IMR-90 (cell line): ENCODE data around the gene ETFA. TPM values are rescaled to one million over a fixed set of nuclear protein-coding genes. Genes with fewer than 3 reads are reported as not detected.

Experiments
- ATAC-seq: fragments of 200-7000 bp; cut with Tn5 transposase; 2 replicates; pipeline ENCODE4 v1.9.1; 2020; ENCODE audit warnings: low read depth, mild to moderate bottlenecking, moderate library complexity
- BruUV-seq: library from RNA; stranded (reverse); fragments of 400-500 nt; replicated peaks from 2 replicates; lab custom pipeline; 2021; lab: Mats Ljungman, UMichigan
- CTCF ChIA-PET: fragments of 300-600 bp; formaldehyde crosslinking; extraction: SDS; loops from one replicate; lab custom pipeline; 2021; ENCODE audit warnings: antibody characterized with exemption; lab: Yijun Ruan, JAX
- POLR2A ChIA-PET: fragments of 300-600 bp; sonication (Branson Sonifier 250); formaldehyde crosslinking; loops from one replicate; lab custom pipeline; 2022; ENCODE audit warnings: antibody characterized with exemption; ENCODE audit not compliant: unreplicated experiment; lab: Charles Lee
- DNase-seq: peaks from one replicate; pipeline ENCODE4 v3.0.0; 2013
- H2AFZ ChIP-seq: replicated peaks from 2 replicates; pipeline ENCODE3; 2013; ENCODE audit warnings: low read length, mild to moderate bottlenecking; ENCODE audit not compliant: poor library complexity
- H2AK5ac ChIP-seq: 2 replicates; pipeline ENCODE4 v1.6.1; 2013; ENCODE audit warnings: low read depth, low read length, inconsistent platforms
- H2AK9ac ChIP-seq: replicated peaks from 2 replicates; pipeline ENCODE3; 2013; ENCODE audit warnings: mild to moderate bottlenecking, low read depth, low read length, moderate library complexity; ENCODE audit not compliant: poor library complexity
- H2BK120ac ChIP-seq: 2 replicates; pipeline ENCODE4 v1.6.1; 2013; ENCODE audit warnings: low read depth, low read length, inconsistent platforms
- H2BK15ac ChIP-seq: 3 replicates; pipeline ENCODE4 v1.6.1; 2013; ENCODE audit warnings: low read depth, low read length, inconsistent platforms
- H2BK20ac ChIP-seq: 2 replicates; pipeline ENCODE4 v1.6.1; 2013; ENCODE audit warnings: low read depth, mild to moderate bottlenecking, inconsistent platforms, low read length, moderate library complexity
- H2BK5ac ChIP-seq: 2 replicates; pipeline ENCODE4 v1.6.1; 2013; ENCODE audit warnings: mild to moderate bottlenecking, low read depth, low read length, inconsistent platforms; ENCODE audit not compliant: poor library complexity, severe bottlenecking
- H3K14ac ChIP-seq: replicated peaks from 2 replicates; pipeline ENCODE4 v1.6.1; 2013; ENCODE audit warnings: low read depth, low read length, inconsistent platforms
- H3K18ac ChIP-seq: 2 replicates; pipeline ENCODE4 v1.6.1; 2013; ENCODE audit warnings: low read depth, low read length, control low read depth
- H3K23ac ChIP-seq: 2 replicates; pipeline ENCODE4 v1.6.1; 2013; ENCODE audit warnings: low read depth, low read length, inconsistent platforms
- H3K27ac ChIP-seq: 2 replicates; pipeline ENCODE4 v1.5.1; 2013; ENCODE audit warnings: mild to moderate bottlenecking, control low read depth, low read length; ENCODE audit not compliant: insufficient read depth
- H3K27me3 ChIP-seq: 2 replicates; pipeline ENCODE4 v1.6.1; 2013; ENCODE audit warnings: low read length; ENCODE audit not compliant: control insufficient read depth, insufficient read depth
- H3K36me3 ChIP-seq: 2 replicates; pipeline ENCODE4 v1.6.1; 2013; ENCODE audit warnings: low read length, mixed read lengths; ENCODE audit not compliant: control insufficient read depth, insufficient read depth
- H3K4ac ChIP-seq: 2 replicates; pipeline ENCODE4 v1.6.1; 2013; ENCODE audit warnings: low read depth, low read length, inconsistent platforms
- H3K4me1 ChIP-seq: 2 replicates; pipeline ENCODE4 v1.6.1; 2013; ENCODE audit warnings: low read length, mixed read lengths; ENCODE audit not compliant: control insufficient read depth, insufficient read depth
- H3K4me2 ChIP-seq: 2 replicates; pipeline ENCODE4 v1.6.1; 2013; ENCODE audit warnings: low read depth, mild to moderate bottlenecking, control low read depth, low read length, moderate library complexity
- H3K4me3 ChIP-seq: 2 replicates; pipeline ENCODE4 v1.5.1; 2013; ENCODE audit warnings: low read depth, mild to moderate bottlenecking, control low read depth, low read length, moderate library complexity; ENCODE audit not compliant: insufficient read depth
- H3K56ac ChIP-seq: 2 replicates; pipeline ENCODE4 v1.6.1; 2013; ENCODE audit warnings: low read length, inconsistent platforms; ENCODE audit not compliant: insufficient read depth; ENCODE audit errors: extremely low read depth
- H3K79me1 ChIP-seq, 2 experiments: 2 replicates each; pipeline ENCODE4 v1.6.1; 2013; ENCODE audit warnings: low read length in 2 of 2, inconsistent platforms in 1 of 2, low read depth in 1 of 2
- H3K9ac ChIP-seq: 2 replicates; pipeline ENCODE4 v1.6.1; 2013; ENCODE audit warnings: low read depth, low read length, control low read depth
- H3K9me1 ChIP-seq: 2 replicates; pipeline ENCODE4 v1.6.1; 2013; ENCODE audit warnings: low read length, inconsistent platforms; ENCODE audit not compliant: insufficient read depth
- H3K9me3 ChIP-seq: 2 replicates; pipeline ENCODE4 v1.6.1; 2013; ENCODE audit warnings: low read length; ENCODE audit not compliant: control insufficient read depth, insufficient read depth
- H4K20me1 ChIP-seq: 2 replicates; pipeline ENCODE4 v1.6.1; 2013; ENCODE audit warnings: low read length, inconsistent platforms; ENCODE audit not compliant: insufficient read depth
- H4K5ac ChIP-seq: 2 replicates; pipeline ENCODE4 v1.6.1; 2013; ENCODE audit warnings: mild to moderate bottlenecking, low read depth, low read length, control low read depth
- H4K8ac ChIP-seq, 2 experiments: 2 replicates each; pipeline ENCODE4 v1.6.1; 2013; ENCODE audit warnings: low read depth in 2 of 2, low read length in 2 of 2, control low read depth in 1 of 2, inconsistent platforms in 1 of 2
- H4K91ac ChIP-seq: 2 replicates; pipeline ENCODE4 v1.6.1; 2013; ENCODE audit warnings: low read depth, low read length, inconsistent platforms; ENCODE audit not compliant: insufficient read depth
- BHLHE40 ChIP-seq: fragments of 150-350 bp; IDR thresholded peaks from 2 replicates; pipeline ENCODE4 v1.6.1; 2016; ENCODE audit warnings: mild to moderate bottlenecking, low read depth, low read length
- CEBPB ChIP-seq: IDR thresholded peaks from 2 replicates; pipeline ENCODE4 v1.6.1; 2012; ENCODE audit warnings: low read depth, low read length, improper control_type of control experiment
- CHD1 ChIP-seq: IDR thresholded peaks from 2 replicates; pipeline ENCODE4 v1.6.1; 2012; ENCODE audit warnings: low read depth, low read length, improper control_type of control experiment
- FOS ChIP-seq: fragments of 150-350 bp; IDR thresholded peaks from 2 replicates; pipeline ENCODE4 v1.6.1; 2016; ENCODE audit warnings: low read depth, low read length
- MAFK ChIP-seq: IDR thresholded peaks from 2 replicates; pipeline ENCODE4 v1.6.1; 2012; ENCODE audit warnings: low read depth, low read length, improper control_type of control experiment
- MAZ ChIP-seq: IDR thresholded peaks from 2 replicates; pipeline ENCODE4 v1.6.1; 2012; ENCODE audit warnings: low read depth, mild to moderate bottlenecking, low read length, improper control_type of control experiment, moderate library complexity, borderline replicate concordance
- MXI1 ChIP-seq: IDR thresholded peaks from 2 replicates; pipeline ENCODE4 v1.6.1; 2012; ENCODE audit warnings: low read depth, mild to moderate bottlenecking, low read length, moderate library complexity, borderline replicate concordance
- NFE2L2 ChIP-seq: fragments of 150-350 bp; IDR thresholded peaks from 2 replicates; pipeline ENCODE4 v1.6.1; 2016; ENCODE audit warnings: low read depth, mild to moderate bottlenecking, low read length
- POLR2A ChIP-seq: IDR thresholded peaks from 2 replicates; pipeline ENCODE4 v1.6.1; 2012; ENCODE audit warnings: mild to moderate bottlenecking, low read depth, low read length
- RAD21 ChIP-seq: IDR thresholded peaks from 2 replicates; pipeline ENCODE4 v1.6.1; 2012; ENCODE audit warnings: low read length, improper control_type of control experiment
- RCOR1 ChIP-seq: IDR thresholded peaks from 2 replicates; pipeline ENCODE4 v1.6.1; 2012; ENCODE audit warnings: mild to moderate bottlenecking, low read length, improper control_type of control experiment; ENCODE audit not compliant: insufficient replicate concordance
- RFX5 ChIP-seq: IDR thresholded peaks from 2 replicates; pipeline ENCODE4 v1.8.0; 2012; ENCODE audit warnings: low read depth, mild to moderate bottlenecking, low read length, moderate library complexity
- SMC3 ChIP-seq: fragments of 150-350 bp; IDR thresholded peaks from 2 replicates; pipeline ENCODE4 v1.6.1; 2016; ENCODE audit warnings: low read depth, mild to moderate bottlenecking, antibody characterized with exemption, low read length, moderate library complexity
- WGBS, 2 experiments: methylation state at CpG; one replicate each; pipeline versions ENCODE4 v1.1.5 to v1.1.7; 2013; ENCODE audit warnings: missing lambda C conversion rate in 2 of 2; ENCODE audit not compliant: insufficient read length in 1 of 2; ENCODE audit errors: extremely low coverage in 2 of 2; 5-methylcytosine and 5-hydroxymethylcytosine counted together
- dilution Hi-C: fragments of 300-500 bp; cut with HindIII; formaldehyde crosslinking; loops from one replicate; pipeline ENCODE4 v1.14.3; 2018; ENCODE audit warnings: low sequenced_read_pairs; ENCODE audit not compliant: unreplicated experiment
- in situ Hi-C: fragments of 300-500 bp; cut with MboI; formaldehyde crosslinking; loops from 3 replicates; pipeline ENCODE4 v1.14.3; 2019; ENCODE audit warnings: low sequenced_read_pairs, inconsistent platforms, mixed read lengths
- intact Hi-C: fragments of 100-400 bp; cut with micrococcal nuclease; formaldehyde crosslinking; loops from 2 replicates; pipeline ENCODE4 v1.10.0; 2022
- polyA plus RNA-seq, 3 experiments: library from polyadenylated mRNA; depleted of rRNA; stranded (reverse); fragments of >200 nt; gene quantifications; 2 replicates each; pipeline ENCODE4 v1.2.3, GENCODE V29; 2012; ENCODE audit warnings: low replicate concordance in 1 of 3
- total RNA-seq: library from RNA; depleted of rRNA; stranded (reverse); fragments of >200 nt; gene quantifications from 2 replicates; pipeline ENCODE4 v1.2.3, GENCODE V29; 2012
- TF ChIP-seq, protein P1 (sequence below): fragments of 150-350 bp; IDR thresholded peaks from 2 replicates; pipeline ENCODE4 v1.6.1; 2017; ENCODE audit warnings: mild to moderate bottlenecking, antibody characterized with exemption, low read length, low read depth
- TF ChIP-seq, protein P2 (sequence below): conservative IDR thresholded peaks from 2 replicates; pipeline ENCODE4 v1.5.1; 2012; ENCODE audit warnings: mild to moderate bottlenecking, low read depth, low read length, improper control_type of control experiment
- TF ChIP-seq, protein P3 (sequence below): fragments of 150-350 bp; IDR thresholded peaks from 2 replicates; pipeline ENCODE4 v1.6.1; 2016; ENCODE audit warnings: low read depth, mild to moderate bottlenecking, low read length, moderate library complexity, borderline replicate concordance

ETFA gene
- total and polyA plus RNA-seq, 2 of the 4 experiments (the other 2 are of a cell fraction): 115 to 172 TPM

DNA sequence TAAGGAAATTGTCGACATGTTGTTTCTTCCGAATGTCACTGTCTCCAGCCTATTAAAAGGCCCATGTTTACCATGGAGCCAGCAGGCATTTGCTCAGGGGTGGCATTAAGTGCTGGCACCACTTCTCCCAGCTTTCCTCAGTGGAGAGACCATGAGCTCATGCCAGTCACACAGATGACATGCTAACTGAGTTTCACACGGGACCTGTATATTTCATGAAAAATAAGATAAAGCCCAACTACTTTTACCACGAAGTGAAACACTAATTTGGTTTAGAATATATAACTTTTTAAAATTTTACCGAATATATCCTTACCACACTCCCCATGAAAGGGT is 93.4 kb downstream of the ETFA start:
- peaks cover 17% of the 10 kb centered on the region for H3K4me1 ChIP-seq
- no peak overlapping the region for H4K91ac ChIP-seq
- H2BK15ac ChIP-seq: no peak overlapping the region
- no peak overlapping the region for H4K8ac ChIP-seq
- ATAC-seq (no peak), DNase-seq (no peak)
- H3K18ac ChIP-seq: no peak overlapping the region
- H3K27ac ChIP-seq: no peak overlapping the region
- no peak overlapping the region for H3K56ac ChIP-seq
- no peak overlapping the region for H3K4me3 ChIP-seq
- CTCF ChIA-PET: interaction anchor here (1.3 kb wide), 1 partner anchor 113 kb away, joined by 3 read pairs; no protein-coding TSS in a partner anchor
- H2AK9ac ChIP-seq: no peak overlapping the region
- no peaks in the 10 kb centered on the region; the same call in 1 of the 2 replicates for H3K9me3 ChIP-seq
- H2AK5ac ChIP-seq: no peak overlapping the region
- no peak overlapping the region for H3K9ac ChIP-seq
- H2AFZ ChIP-seq: no peak overlapping the region
- peaks cover 16% of the 10 kb centered on the region for H3K9me1 ChIP-seq
- peaks cover 16% of the 10 kb centered on the region for H3K36me3 ChIP-seq
- H3K14ac ChIP-seq: no peak overlapping the region
- H2BK120ac ChIP-seq: no peak overlapping the region
- H3K23ac ChIP-seq: no peak overlapping the region
- H4K20me1 ChIP-seq: peaks cover 13% of the 10 kb centered on the region
- dilution Hi-C loops: no loop called here
- H4K5ac ChIP-seq: no peak overlapping the region
- no peak overlapping the region for H3K4ac ChIP-seq
- POLR2A ChIA-PET: no interaction called here
- no TSS peak for BruUV-seq
- H2BK5ac ChIP-seq: no peak overlapping the region
- H2BK20ac ChIP-seq: no peak overlapping the region
- H3K4me2 ChIP-seq: no peak overlapping the region
- TF ChIP-seq MXI1: no peak
- no peak for TF ChIP-seq RAD21
- TF ChIP-seq, protein P1, sequence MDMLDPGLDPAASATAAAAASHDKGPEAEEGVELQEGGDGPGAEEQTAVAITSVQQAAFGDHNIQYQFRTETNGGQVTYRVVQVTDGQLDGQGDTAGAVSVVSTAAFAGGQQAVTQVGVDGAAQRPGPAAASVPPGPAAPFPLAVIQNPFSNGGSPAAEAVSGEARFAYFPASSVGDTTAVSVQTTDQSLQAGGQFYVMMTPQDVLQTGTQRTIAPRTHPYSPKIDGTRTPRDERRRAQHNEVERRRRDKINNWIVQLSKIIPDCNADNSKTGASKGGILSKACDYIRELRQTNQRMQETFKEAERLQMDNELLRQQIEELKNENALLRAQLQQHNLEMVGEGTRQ: no peak
- no peak for TF ChIP-seq CEBPB
- TF ChIP-seq BHLHE40: no peak
- TF ChIP-seq MAFK: no peak
- TF ChIP-seq RFX5: no peak
- no peak for TF ChIP-seq NFE2L2
- no peak for TF ChIP-seq MAZ
- TF ChIP-seq CHD1: no peak
- TF ChIP-seq FOS: no peak
- no peak for TF ChIP-seq SMC3
- TF ChIP-seq RCOR1: no peak
- no peak for TF ChIP-seq POLR2A
- TF ChIP-seq, protein P2, sequence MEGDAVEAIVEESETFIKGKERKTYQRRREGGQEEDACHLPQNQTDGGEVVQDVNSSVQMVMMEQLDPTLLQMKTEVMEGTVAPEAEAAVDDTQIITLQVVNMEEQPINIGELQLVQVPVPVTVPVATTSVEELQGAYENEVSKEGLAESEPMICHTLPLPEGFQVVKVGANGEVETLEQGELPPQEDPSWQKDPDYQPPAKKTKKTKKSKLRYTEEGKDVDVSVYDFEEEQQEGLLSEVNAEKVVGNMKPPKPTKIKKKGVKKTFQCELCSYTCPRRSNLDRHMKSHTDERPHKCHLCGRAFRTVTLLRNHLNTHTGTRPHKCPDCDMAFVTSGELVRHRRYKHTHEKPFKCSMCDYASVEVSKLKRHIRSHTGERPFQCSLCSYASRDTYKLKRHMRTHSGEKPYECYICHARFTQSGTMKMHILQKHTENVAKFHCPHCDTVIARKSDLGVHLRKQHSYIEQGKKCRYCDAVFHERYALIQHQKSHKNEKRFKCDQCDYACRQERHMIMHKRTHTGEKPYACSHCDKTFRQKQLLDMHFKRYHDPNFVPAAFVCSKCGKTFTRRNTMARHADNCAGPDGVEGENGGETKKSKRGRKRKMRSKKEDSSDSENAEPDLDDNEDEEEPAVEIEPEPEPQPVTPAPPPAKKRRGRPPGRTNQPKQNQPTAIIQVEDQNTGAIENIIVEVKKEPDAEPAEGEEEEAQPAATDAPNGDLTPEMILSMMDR: no peak
- TF ChIP-seq, protein P3, sequence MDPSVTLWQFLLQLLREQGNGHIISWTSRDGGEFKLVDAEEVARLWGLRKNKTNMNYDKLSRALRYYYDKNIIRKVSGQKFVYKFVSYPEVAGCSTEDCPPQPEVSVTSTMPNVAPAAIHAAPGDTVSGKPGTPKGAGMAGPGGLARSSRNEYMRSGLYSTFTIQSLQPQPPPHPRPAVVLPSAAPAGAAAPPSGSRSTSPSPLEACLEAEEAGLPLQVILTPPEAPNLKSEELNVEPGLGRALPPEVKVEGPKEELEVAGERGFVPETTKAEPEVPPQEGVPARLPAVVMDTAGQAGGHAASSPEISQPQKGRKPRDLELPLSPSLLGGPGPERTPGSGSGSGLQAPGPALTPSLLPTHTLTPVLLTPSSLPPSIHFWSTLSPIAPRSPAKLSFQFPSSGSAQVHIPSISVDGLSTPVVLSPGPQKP: no peak
- 100% methylated on average over 2 of the region's 5 CpGs; no CpG with 5 or more reads in 1 of the 2 experiments for WGBS, 2 experiments
- in situ Hi-C loops: no loop called here
- H3K79me1 ChIP-seq: peaks cover 0 to 37% of the 10 kb centered on the region in 2 experiments; a peak in 3 of 4 replicates
- H3K27me3 ChIP-seq: no peaks in the 10 kb centered on the region
- intact Hi-C loops: no loop called here
